HG03108 (cell line): ENCODE results near the gene PRKCH.
A peak's percentile ranks its signal among the peaks of the same experiment; 100 is the strongest.

ENCODE experiments used
- ATAC-seq: cut with Tn5 transposase; IDR thresholded peaks from one replicate; pipeline ENCODE4 v1.9.1; 2021; ENCODE audit warnings: moderate library complexity; ENCODE audit not compliant: unreplicated experiment

The PRKCH gene

DNA sequence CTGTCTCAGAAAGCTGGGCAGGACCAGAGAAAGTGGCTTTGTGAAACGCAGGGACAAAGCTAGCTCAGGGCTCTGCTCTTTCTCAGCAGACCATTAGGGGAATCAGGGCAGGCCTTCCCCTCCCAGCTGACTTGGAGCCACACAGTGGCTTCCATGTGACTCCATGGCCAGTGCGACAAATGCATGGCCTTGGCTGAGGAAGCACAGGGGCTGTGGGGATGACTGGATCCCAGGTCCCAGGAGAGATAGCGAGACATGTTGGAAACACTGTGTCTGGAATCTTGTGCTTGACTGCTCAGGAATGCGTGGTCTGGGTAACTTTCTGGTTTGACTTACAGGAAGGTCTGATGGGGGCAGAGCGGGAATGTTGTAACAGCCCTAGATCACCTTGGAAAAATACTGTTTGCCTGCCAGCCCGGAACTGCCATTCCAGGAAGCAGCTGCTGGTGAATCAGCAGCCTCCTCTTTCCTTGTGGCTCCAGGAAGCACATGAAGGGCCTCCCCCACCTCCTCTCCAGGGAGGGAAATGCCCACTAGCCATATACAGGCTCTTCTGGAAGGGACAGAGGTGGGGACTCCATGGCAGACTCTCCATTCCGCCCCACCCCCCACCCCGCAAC is 240.4 kb downstream of the PRKCH start:
- no peak for ATAC-seq

DNA sequence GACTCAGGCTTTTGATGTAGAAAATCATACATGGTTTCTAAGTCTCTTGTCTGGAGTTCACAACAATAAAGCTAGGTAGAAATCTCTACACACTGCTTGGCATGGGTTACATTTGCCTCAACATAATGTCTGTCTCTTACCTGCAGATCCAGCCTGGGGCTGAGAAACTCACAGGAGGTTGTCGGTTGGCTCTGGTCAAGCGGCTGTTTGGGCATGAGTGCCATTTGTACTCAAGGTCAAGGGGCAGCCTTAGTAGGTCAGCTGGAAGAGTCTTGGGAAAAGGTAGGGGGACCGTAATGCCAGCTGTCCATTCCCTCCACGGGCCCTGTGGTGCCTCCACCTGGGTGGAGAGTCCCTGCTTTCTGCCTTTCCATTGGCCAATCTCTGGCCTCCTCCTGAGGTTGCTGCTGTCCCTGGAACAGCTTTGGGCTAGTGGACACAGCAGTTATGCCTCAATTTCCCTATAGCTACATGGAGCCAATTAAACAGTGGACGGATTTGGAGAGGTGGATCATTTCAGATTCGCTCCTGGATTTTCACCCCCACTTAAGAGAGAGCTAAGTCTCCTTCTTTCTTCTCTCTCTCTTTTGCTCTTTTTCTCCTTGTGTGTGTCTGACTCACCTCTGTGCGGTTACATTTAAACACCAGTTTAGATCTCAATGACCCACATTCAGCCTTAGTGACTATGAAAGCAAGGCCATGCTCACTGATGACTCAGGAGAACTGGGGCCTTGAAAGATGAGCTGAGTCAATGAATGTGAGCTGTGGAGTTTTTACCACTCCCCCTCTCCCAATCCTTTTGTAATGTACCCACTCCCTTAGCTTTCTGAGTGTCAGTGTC is 241.2 kb downstream of the PRKCH start:
- no peak for ATAC-seq

DNA sequence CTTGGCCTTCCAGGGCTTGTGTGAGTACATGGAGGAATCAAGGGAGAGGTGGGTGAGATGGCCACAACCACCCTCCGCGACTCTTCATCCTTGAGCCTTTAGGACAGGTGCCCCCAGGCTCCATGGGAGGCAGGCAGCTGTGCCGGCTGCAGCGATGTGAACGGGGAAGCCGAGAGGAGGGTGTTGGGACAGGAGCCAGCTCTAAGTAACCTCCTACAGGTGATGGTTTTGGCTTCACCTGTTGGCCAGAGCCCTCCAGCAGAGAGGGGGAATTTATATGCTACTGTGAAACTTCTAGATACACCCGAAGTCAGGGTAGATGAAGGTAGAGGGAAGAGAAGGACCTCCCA is 241.8 kb downstream of the PRKCH start:
- no peak for ATAC-seq

DNA sequence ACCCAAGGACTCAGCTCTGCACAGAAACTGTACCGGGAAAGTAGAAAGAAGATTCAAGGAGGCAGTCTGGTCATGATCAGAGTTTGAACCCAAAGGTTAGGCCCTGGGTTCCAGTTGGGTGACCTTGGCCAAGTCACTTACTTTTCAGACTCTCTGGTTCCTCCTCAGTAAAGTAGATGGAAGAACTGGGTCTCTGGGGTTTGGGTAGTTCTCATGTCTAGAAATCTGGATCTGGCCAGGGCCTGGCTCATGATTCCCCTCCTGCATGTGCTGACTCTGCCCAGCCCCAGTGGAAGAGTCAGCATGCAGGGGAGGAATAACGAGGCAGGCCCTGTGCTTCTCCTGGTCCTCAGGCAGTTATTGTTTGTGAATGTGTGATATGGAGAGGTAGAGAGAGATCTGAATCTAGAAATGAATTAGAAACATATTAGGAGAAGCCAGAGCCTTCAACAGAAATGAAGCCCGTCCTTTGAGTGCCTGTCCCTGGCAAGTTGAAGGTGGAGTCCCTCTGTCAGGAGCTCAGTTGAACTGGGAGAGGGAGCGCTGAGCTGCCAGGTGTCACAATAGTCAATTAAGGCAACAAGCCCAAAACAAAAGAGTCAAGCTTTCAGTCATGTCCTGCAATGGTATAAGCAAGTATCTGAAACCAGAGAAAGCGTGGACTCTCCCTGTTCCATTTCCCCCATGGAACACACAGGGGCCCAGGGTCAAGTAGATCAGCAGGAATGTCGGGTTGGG is 242.7 kb downstream of the PRKCH start:
- ATAC-seq = no peak

DNA sequence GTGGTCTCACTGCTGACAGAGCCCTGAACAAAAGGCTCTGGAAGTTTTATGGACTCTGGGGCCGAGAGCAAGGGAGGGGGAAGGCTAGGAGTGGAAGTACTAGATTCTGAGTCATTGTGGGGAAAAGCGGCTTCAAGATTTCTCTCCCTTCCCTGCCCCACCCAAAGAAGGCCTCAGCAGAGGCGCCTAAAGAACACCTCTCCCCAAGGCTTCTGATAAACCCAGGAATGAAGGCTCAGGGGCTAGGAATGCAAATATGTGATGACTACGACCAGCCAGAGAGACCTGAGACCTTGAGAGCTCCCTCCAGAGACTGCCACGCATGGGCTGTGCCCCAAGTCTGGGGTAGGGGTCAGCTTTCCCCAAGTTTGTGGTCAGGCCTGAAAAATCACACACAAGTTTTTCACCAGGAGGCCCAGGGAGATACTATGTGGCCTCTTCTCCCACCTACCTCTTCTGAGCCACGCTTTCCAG is 243.3 kb downstream of the PRKCH start:
- no peak for ATAC-seq

DNA sequence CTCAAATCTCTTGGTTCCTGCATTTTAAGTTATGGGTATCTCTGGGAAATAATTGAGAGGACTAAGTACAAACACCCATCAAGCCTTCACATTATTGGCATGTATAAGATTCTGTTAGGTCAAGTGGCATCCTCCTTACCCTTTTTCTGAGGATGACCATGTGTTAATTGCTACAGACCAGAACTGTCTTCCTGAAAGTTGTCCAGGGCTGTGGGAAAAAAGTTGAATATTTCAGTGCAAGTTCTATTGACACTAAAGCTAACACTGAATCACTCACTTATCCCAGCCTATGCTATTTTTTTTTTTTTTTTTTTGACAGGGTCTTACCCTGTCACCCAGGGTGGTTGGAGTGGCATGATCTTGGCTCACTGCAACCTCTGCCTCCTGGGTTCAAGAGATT is 243.8 kb downstream of the PRKCH start:
- no peak for ATAC-seq

DNA sequence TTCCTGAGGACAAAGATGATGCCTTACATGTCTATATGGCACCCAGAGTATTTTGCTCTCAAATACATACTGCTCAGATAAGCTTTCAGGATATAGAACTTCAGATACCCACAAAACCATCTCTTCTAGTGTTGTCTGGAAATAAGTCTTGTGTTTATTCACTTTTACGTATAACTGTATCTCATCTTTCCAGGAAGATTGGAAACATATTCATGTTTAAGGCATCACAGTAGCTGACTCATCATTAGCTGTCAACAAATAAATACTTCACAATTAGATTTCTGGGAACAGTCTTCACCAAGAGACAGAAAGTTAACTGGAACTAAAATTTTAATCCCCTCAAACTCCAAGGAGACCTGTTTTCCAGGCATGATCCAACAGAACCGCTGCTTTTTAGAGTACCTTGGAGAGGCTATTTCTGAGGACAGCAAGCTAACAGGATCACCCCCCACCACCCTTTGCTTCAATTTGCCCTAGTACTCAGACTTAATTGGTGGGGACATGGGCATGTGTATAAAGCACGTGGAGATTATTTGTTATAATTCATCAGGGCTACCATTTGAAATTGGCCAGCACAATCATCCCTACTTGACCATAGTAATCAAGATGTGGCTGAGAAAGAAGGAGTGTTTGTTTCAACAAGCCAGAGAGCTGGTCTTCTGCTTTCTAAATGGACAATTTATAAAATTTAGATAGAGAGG is 244.6 kb downstream of the PRKCH start:
- ATAC-seq = no peak

DNA sequence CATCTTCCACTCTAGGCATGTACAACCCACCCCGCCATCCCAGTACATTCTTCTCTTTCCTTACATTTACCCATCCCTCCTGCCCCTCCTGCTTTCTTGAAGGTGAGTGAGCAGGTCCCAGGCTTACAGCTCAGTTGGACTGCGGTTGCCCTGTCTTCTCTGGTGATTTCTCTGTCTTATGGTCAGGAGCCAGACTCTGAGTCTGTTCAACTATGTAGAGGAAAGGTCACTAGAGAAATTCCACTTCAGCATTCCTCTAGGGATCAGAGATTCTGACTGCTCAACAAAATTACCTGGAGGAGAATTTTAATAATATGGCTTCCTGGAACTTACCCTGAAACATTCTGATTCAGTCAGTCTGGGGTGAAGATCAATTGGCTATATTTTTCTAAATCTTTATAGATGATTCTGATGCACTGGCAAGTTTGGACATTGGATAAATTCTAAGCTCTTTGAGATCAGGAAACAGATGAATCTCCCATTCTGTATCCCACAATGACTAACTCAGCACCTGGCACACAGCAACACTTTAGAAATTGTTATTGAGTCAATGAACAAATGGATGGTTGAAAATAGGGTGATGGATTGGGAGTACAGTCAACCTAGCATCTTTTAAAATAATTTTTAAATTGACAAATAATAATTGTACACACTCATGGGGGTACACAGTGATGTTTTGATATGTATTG is 245.3 kb downstream of the PRKCH start:
- ATAC-seq = no peak

DNA sequence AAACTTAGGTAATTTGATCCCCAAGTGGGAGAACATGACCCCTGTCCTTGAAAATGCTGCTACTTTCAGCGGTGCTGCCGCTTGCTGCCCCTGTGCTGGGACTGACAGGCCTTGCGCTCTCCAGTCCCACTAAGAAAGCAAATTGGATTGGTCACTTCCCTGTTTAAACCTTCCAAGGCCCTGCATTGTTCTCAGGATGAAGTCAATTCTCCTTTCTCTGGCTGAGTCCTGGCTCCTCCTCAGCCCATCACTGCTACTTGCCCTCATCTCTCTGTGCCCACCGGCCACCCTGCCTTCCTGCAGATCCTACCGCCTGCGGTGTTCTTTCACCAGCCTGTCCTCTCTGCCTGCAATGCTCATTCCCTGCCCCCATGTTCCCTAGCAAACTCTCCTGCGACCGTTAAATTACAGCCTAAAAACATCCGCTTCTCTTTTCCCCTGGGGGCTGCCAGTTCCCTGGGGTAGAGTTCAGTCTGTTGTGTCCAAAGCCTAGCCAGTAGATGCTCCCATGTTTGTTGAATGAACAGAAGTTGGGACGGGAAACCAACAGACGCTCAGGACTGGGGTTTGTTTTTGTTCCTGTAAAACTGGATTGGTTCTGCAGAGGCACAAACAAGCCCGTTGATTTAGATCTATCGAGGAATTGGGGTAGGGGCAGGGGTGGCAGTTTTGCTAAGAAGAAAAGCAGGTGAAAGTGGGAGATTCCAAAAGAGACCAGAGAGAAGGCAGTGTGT is 246.6 kb downstream of the PRKCH start:
- no peak for ATAC-seq

DNA sequence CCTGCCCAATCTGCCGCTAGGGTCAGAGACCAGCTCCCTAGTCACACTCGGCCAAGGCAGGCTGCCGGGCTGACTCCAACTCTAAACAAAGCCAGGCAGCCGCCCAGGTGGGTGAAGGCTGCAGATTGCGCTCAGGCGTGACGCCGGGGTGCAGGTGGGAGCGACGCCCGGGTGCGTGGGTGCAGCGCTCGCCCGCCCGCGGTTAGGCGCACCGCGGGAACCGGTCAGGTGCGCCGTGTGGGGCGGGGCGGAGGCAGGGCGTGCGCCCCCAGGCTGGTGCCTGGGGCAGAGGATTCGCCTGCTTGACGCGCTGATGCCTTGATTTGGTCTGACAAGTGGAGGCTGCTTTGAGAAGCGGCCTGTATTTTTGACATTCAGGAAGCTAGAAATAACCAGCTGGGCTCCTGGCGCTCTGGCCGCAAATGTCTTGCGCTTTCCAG is 247.2 kb downstream of the PRKCH start:
- peak; percentile 92 for ATAC-seq

DNA sequence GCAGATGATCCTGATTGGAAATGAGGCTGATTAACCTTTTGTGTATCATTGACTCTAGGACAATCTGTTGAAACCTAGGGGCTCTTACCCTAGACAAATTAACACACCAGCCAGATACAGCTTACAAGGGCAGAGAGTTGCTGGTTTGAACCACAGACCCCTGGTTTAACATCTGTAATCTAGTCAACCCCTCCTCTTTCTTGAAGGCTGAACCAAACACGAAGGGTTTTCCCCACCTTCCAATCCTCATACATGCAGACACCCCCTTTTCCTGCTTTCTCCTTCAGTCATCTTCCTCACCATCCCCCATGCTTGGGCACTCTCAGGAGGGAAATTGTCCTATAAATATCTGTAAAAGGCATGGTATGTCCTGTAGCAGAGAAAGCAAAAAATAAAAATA is 247.9 kb downstream of the PRKCH start:
- no peak for ATAC-seq

DNA sequence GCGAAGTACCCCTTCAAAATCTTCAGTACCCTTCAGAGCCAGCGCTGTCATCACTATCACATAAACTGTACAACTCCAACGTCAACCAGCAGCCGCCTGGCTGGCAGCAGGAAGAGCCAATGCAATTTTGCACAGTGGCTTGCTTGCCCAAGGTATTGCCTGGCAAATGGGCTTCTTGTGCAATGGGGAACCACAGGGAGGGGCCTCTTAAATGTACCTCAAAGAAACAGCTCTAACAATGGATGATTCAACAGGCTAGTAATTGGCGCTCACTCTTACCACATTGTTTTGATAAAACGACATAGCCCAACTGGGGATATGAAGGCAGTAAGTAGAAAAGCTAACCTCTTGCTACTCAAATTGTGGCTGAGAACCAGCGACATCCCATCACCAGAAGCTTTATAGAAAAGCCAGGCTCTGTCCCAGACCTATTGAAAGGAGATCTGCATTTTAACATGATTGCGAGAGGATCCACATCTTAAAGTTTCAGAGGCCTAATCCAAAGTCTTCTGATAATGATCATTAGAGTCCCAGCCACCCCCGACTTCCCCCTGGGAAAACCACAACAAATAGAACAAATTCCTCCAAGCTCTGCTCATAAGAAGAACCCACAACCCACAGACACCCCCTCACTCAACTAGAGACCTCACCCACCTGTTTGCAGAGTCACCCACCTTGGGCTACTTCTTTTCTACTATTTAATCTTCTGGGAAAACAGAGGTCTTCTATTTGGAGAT is 248.6 kb downstream of the PRKCH start:
- ATAC-seq = no peak

DNA sequence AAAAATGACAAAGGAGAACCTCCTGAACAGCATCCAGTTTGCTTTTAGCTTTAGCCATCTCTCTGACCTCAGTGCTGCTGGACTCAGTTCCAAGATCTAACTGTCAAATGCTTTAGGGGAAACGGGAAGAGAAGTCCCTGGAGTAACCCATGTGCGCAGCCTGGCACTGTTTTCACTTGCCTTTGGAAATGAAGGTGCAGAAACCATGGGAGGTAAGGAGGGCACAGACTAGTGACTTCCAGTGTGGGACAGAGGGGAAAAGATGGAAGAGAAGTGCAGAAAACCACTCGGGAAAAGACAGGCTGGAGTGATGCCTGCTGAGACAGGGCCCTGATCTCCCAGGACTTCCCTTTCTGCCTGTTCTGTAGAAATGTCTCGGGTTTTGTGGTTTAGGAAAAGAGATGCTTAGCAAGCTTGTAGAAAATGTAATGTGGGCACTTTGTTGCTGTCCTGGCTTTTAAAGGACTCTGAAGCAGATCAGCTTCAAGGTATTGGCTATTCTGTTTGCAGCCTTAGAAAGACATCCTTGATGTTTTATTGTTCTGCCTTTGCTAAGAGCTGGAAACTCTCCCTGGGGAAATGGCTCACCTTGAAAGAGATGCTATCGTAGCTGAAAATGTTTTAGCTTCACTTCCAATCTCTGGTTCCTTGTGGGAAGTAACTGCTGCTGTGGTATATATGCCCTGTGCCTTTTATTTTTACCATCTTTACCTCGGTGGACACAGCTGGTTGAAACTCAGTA is 249.3 kb downstream of the PRKCH start:
- no peak for ATAC-seq

DNA sequence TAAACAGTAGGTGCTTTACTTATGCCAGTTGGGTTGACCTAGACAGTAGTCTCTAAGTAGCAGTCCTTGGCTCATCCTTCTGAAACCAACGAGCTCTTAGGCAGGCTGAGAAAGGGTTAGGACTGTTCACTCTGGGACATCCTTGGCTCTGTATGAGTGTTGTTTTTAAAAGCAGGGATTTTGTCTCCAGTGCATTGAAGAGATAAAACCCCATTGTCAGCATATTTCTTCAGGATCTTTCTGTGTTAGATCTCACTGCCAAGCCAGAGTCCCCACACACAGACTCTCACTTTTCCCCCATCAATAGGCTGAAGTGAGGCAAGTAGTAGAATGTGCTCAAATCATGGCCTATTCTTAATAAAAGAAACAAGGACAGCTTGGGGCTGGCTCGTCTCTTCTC is 250.5 kb downstream of the PRKCH start:
- no peak for ATAC-seq

DNA sequence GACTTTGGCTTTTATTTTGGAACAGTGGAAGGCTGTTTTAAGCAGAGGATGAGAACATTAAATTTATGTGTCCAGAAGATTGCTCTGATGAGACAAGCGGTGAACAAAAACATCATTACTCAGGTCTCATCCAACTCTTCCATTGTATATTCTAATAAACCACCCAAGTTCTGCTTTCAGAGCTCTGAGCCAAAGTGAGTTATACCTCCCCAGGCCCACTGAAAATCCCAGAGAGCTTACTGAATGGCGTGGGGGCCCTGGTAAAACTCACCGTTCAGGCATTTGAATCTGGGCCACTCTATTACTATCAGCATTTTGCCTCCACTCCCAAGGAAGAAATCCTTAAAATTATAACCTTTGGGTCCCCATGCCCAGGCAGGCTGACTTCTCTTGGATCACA is 251.9 kb downstream of the PRKCH start:
- no peak for ATAC-seq

DNA sequence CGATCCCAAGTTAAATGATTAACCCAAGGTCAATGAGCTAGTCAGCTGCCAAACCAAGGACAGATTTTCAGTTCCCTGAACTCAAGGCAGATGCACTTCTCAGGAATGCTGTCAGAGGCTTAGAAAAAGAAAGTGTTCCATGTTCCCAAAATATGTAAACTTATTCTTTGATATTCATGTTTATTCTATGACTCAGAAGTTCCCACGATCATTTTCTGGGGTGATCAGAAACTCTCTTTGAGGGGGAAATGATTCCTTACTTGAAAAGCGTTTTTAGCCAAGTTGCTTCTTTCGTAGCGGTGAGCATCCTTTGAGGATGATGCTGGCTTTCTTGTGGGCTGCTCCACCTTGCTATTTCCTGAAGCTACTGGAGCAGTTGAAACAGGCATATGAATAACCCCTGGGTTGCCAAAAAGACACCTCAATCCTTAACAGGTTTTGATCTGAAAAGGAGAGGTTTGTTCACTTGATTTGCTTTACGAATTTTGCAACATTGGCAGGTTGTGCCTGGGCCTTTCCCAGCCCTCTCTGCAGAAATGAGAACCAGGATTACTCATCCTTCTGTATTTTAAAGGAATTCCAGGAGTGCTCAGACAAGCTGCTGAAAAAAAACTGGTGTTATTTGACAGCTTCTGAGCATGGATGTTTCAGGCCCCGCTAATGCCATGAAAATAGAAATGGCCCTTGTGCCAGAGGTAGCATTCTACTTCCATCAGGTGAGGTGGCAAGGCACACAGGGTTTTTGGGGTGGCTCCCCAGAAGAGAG is 252.6 kb downstream of the PRKCH start:
- no peak for ATAC-seq

DNA sequence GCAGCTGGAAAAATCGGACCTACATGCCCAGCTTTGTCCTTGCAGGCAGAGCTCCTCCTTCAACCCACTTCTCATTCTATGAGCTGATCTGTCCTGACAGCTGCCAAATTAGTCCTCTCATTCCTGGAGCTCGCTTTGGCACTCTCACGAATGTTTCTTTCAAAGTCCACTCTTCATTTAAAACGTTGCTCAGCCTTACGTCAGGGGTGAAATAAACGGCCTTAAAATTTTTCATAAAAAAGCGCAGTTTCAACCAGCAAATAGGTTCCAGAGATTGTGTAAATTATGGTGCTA is 253.1 kb downstream of the PRKCH start:
- ATAC-seq = no peak

DNA sequence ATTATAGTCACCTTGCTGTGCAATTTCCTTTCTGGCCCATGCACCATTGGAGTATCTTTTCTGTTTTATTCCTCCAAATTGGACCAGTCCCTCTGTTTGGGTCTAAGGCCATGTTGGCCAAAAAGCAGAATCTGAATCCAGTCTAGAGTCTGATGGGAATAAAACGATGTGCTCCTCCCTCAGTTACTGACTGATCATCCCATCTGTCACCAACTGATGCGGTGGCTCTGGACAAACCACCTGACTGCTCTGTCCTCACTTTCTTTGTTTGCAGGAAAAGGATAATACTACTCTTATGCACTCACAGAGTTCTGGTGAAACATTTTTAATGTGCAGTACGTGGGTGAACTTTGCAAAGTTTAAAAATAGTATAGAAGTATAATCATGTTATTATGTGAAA is 253.7 kb downstream of the PRKCH start:
- no peak for ATAC-seq
